ENCODE measurements around the gene NEK6. TPM values are rescaled to one million over a fixed set of nuclear protein-coding genes. Genes with fewer than 3 reads are reported as not detected.

NEK6 gene
- total RNA-seq, 1 donor from 2014 or later = 20.6 TPM

GRCh38 chr9:124368692-124369091 lies 110.9 kb downstream of the NEK6 start:
- no peak for DNase-seq (ENCODE audit: low read depth in 2 of 2)

- DNase-seq (ENCODE audit: low read depth in 2 of 2) = no peak
Observed at GRCh38 chr9:124369231-124369797, 111.6 kb downstream of the NEK6 start.

DNA sequence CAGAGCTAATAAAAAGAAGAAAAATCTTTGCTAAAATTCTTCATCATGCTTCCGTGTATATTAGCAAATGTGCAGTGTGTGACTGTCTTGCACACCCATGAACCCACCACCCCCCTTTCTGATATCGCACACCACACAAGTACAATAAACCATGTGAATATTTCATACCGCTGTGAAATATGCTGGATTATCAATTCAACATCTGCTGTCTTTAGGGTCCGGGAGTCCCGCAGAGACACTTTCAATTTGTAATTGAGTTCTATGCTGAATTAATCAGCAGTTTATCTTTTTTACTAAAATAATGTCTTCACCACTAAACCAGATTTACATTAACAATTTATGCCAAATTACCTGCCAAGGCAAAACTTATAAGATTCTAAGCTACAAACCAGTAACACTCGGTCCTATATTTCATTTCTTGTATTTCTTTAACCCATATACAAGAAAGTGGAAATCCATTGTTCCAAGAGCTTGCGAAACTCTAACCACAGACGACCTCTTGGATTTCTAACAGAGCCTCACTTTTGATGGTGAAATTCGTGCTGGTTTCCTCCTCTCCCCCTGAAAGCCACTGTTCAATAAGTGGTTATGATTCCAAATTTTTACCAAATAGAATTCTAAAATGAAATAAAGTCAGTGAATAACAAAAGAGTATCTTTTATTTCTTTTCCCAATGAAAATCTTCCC lies 113.3 kb downstream of the NEK6 start:
- DNase-seq (ENCODE audit: low read depth in 2 of 2) = no peak

DNA sequence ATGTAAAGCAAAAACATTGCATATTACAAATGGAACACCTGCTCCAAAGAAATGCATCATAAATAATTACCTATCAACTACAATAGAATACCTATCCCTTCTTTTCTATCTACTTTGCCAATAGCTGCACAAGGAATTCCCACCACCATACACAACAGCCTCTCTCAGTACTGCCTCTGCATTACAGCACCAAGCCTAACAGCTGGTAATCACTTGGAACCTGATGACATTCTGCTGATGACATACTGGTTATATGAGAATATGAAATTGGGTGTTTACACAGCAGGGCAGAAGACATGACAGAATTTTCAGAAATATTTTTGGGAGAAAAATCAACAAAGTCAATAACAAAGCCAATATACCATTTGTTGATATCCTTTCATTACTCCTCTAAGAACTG lies 114.3 kb downstream of the NEK6 start:
- no peak for DNase-seq (ENCODE audit: low read depth in 2 of 2)

GRCh38 chr9:124373386-124373785 lies 115.6 kb downstream of the NEK6 start:
- no peak for DNase-seq (ENCODE audit: low read depth in 2 of 2)

- no peak for DNase-seq (ENCODE audit: low read depth in 2 of 2)
Observed at GRCh38 chr9:124373851-124374250, 116.1 kb downstream of the NEK6 start.

GRCh38 chr9:124375726-124376125 lies 118.0 kb downstream of the NEK6 start:
- DNase-seq (ENCODE audit: low read depth in 2 of 2) = no peak

DNA sequence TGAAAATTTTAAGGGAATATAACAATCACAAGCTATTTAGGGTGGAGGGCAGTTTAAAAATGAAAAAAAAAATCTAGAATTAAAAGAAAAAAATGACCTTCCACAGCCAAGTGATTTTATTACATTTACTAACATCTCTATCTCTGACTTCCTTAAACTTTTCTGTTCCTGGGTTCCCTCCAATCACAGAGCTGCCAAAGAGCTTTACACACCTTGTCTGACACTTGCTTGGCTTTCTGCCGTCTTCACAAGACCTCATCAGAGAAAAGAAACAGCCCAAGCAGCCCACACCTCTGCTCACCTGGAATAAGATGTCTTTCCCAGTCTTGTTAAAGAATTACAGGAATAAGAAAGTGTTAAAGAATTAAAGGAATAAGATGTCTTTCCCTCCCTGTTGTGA lies 118.6 kb downstream of the NEK6 start:
- no peak for DNase-seq (ENCODE audit: low read depth in 2 of 2)

DNA sequence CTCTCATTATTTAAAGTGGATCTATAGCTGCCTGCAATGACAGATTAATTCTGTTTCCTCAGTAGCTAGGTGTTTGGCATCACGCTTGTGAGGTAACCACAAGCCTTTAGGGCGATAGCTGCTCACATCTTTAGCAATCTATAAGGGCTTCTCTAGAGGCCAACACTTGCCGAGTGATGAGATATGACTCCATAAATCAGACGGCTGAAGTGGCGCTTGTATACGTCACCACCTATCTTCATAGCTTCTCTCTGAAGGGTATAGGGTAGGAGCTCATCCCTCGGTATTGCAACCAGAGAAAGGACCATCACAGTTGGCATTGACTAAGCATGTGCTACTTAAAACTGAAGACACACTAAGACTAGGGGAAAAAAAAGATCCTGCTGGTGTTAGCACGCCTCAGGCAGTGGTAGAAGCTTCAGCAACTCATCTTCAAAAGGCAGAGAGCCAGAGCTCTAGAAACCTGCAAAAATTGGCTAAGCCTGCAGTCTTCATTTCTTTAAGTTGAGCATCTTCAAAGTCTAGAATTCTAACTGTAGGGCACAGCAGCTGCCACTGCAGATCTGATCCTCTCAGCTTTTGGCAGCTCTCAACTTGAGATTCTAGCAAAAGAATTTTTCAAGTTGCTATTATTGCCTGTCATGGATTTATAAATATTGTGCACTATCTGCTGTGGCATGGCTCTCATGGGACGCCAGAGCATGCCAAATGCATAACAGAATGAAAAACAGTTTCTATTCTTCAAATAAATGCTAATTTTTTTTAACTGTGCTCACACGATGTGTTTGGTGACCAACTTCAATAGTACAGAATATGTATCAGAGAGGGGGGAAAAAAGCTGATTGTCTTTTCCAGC lies 120.0 kb downstream of the NEK6 start:
- DNase-seq (ENCODE audit: low read depth in 2 of 2) = no peak

GRCh38 chr9:124381170-124381945 lies 123.6 kb downstream of the NEK6 start:
- DNase-seq (ENCODE audit: low read depth in 2 of 2) = peak; percentile 66

GRCh38 chr9:124384210-124384609 lies 126.5 kb downstream of the NEK6 start:
- DNase-seq (ENCODE audit: low read depth in 2 of 2) = no peak

GRCh38 chr9:124384846-124385245 lies 127.1 kb downstream of the NEK6 start:
- DNase-seq (ENCODE audit: low read depth in 2 of 2) = no peak

DNA sequence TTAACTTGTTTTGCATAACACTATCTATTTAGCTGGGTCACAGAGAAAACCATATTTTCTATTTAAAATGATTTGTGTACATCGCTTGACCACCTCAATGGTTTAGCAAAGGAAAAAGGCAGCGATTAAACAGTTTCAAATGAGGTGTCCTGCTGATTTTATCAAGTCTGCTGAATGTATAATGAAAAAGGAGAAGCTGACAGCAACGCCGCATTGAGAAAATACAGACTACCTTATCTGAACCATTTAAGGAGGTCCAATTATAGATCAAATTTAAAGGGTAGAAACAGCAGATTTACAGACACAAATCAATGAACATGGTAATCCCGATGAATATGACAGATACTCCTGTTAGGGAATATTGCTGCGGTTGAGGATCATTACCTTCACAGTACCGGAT lies 127.9 kb downstream of the NEK6 start:
- no peak for DNase-seq (ENCODE audit: low read depth in 2 of 2)

GRCh38 chr9:124386201-124386600 lies 128.5 kb downstream of the NEK6 start:
- no peak for DNase-seq (ENCODE audit: low read depth in 2 of 2)

GRCh38 chr9:124388275-124389048 lies 130.7 kb downstream of the NEK6 start:
- no peak for DNase-seq (ENCODE audit: low read depth in 2 of 2)

- no peak for DNase-seq (ENCODE audit: low read depth in 2 of 2)
Observed at GRCh38 chr9:124389146-124389939, 131.6 kb downstream of the NEK6 start.

DNA sequence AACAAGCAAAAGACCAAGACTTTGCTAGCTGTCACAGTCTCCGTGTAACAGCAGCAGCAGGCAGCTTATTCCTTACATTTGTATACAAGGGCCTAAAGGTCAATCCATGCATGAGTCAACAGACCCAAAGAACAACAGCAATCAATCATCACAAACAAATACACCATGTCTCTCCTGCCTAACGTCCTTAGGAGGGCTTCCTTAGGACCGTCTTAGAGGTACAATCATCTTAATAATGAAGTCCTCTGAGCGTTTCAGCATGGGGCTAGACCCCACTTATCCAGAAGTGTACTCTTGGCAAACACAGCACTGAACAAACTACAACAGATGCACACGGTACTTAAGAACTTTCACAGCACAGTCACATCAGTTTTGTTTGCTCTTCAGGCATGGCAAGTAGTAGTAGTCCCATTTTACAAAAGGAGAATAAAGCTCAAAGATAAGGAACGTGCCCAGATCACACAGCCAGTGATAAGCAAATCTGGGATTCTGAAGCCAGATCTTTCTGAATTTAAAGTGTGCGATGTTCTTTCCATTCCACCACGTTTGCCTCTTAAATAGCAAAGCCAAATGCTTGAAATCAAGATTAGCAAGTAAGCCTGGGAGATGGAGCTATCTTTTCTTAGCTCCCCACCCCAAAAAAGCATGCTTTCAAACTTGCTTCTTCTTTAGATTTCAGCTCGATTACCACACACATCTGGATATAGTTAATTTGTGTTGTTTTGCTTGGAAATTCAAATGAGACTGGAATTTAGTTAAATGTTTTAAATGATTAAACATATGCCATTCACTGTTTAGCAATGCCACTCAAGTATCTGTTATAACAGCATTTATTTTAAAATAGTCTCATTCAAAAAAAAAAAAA lies 133.3 kb downstream of the NEK6 start:
- DNase-seq (ENCODE audit: low read depth in 2 of 2) = peak in 1 of 2 donors; percentile 82

- DNase-seq (ENCODE audit: low read depth in 2 of 2) = no peak
Observed at GRCh38 chr9:124392254-124392870, 134.6 kb downstream of the NEK6 start.
